HK-2 (cell line): ENCODE results near the gene SCN4A.
A peak's percentile ranks its signal among the peaks of the same experiment; 100 is the strongest.

Experiments used
- DNase-seq: peaks from one replicate; pipeline ENCODE4 v3.0.0-alpha.2; 2018; ENCODE audit not compliant: unreplicated experiment

Gene SCN4A

DNA sequence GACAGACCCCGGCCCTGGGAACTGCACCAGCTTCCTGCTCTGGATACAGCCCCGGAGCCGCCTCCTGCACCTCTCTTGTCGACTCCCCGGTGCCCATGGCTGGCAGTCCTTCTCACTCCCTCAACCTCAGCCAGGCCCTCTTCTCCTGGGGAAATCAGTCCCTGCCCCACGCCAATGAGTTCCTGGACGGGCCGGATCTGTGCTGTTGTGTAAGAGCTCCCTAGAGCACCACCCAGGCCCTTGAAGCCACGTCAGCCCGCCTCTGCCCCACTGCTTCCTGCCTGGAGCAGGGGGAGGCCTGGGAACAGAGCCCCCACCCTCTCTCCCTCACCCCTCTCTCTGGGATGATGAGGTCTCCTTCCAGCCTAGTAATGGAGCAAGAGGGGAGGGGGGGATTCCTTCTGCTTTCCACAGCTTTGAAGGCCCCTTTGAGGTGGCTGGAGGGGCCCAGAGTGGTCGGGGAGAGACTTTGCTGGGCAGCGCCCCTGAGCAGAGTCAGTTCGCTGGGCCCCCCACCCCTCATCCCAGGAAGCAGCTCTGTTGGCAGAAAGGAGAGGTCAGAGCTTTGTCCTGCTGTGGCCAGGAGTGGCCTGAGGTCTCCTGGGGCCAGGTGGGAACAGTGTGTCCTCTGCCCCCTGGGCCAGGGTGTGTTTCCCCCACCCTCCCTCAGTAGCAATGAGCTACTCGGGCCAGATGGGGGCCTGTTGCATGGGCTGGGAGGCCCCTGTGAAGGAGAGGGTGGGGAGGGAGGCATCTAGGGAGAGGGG is 29.2 kb upstream of the SCN4A start:
- DNase-seq = no peak

DNA sequence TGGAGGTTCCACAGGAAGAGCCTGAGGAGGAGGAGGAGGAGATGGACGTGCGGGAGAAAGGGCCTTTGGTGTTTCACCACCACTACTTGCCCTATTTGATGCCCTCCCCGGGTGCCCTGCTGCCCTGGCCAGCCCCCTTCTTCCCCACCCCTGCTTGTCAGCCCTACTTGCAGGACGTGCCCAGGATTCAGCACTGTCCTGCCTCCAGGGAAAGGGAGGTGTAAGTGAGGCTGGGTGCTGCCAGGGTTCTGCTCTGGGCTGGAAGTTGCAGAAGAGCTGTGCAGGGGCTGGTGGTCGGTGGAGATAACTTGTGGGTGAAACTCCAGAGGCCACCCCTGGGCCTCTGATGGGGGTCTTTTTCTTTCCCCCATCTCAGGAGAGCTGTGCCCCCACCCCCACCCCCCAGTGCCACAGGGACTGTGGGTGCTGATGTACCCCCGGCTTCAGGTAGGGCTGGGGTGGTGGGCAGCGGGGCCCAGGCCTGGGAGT is 28.4 kb upstream of the SCN4A start:
- DNase-seq = no peak

DNA sequence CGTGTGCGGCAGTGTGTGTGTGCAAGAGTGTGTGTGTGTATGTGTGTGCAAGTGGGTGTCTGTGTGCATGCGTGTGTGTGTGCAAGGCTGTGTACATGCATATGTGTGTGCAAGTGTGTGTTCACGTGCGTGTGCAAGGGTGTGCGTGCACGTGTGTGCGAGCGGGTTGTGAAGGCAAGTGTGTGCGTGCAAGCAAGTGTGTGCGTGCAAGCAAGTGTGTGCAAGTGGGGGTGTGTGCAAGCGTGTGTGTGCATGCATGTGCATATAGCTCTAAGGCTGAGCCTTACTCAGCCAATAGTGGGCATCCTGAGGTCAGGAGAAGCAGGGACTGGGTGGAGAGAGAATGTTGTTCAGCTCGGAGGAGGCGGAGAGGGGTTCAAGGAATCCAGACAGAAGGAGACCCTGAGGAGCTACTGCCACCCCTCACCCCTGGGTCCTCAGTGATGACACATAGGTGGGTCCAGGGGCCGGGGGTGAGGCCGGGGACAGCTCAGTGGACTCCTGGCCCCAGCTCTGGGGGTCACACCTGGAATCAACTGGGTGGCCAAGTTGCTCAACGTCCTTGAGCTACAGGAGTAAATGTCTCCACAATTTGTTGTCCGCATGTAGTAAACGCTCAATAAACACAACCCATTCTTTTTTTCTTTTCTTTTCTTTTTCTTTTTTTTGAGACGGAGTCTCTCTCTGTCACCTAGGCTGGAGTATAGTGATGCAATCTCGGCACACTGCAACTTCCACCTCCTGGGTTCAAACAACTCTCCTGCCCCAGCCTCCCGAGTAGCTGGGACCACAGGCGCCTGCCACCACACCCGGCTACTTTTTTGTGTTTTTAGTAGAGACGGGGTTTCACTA is 27.2 kb upstream of the SCN4A start:
- no peak for DNase-seq

DNA sequence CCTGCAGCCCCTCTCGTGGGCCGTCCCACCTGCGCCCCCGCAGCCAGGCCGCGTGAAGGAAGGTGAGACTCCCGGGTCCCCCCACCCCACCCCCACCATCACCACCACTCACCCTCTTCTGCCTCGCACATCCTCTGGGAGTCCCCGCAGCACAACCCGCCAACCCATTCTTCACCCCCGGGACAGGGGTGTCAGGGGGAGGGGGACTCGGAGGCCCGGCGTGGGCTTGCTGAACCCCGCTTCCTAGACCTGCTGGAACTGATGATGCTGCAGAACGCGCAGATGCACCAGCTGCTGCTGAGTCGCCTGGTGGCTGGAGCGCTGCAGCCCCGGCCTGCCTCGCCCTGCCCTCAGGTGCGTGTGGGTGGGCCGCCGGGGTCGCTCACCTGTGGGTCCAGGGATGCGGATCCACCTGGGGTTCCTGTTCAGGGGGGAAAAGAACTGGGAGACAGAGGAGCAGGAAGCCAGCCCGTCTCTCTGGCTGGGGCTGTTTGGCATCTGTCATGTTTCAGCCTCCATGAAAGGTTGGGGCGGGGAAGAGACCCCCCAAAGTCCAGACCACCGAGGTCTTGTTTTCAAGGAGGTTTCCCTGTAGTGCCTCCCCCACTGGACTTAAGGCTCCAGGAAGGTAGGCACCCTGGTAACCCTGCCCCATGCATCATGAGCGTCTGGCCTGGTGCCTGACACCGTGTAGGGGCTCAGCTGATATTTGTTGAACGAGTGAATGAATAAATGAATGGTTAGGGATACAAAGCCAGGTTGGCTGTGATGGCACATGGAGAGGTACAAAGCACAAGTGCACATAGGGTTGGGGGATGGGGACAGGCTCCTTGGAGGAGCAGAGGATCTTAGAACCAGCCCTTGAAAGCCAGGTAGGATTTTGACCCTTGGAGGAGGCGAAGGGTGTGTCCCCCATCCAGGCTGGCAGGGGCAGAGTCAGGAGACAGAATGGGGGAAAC is 26.3 kb upstream of the SCN4A start:
- no peak for DNase-seq

DNA sequence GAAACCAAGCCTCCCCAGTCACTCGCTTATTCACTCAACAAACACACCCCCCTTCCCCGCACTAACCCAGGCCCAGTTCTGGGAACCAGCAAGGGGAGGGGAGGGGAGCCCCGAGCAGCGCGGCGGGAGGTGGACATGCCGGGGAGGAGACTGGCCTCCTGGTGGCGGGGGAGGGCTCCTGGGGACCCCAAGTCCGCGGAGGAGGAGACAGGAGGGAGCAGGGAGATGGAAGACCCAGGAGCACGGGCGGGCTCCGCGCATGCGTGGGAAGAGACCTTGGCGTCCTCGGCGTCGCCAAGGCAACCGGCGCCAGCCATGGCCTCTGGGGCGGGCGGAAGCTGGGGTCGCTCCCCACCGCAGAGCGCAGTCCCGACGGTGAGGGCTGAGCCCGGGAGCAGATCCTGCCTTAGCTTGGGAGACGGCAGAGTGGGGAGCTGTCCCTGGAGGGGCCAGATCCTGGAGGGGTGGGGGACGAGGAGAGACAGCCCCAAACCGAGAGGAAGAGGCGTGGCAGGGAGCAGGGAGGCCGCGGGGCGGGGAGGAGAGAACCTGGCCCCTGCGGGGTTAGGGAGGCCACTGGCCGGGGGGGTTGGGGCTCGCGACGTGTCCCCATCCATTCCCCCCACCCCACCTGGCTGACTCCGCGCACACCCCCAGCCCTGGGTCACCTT is 25.5 kb upstream of the SCN4A start, which contains the start of gene PRR29:
Gene PRR29 (plus strand): TSS at position 302 of the 671 bp plus-strand sequence. CDS start 14 bp downstream, at position 316.
- DNase-seq = peak; percentile 76

DNA sequence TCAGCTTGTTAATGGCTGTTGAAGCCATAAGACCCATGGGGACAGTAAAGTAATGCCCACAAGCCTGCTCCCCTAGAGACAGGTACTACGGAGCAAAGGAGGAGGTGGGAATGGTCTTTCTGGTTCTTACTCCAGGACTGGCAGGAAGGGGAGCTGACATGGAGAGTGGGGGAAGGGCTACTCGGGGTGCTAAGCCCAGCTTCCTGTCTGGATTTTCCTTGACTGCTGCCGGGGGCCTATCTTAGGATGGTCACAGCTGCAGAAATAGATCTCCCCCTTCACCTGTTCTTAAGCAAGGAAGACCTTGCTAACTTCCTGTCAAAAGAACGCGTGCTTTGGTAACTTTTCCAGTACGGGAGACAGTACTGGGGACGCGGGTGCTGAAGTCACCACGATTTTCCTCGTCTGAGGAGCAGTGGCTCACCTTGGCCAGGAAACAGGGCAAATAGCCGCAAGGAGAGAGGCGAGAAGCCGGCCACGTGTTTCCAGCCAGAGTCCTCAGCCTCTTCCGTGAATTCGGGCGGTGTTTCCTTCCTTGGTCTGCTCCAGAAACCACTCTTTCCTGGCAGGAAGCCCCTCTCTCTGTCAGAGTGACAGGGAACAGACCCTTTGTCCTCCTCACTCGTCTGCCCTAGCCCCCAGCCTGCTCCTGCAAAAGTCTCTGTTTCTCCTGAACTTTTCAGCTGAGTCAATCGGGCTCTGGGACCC is 24.8 kb upstream of the SCN4A start:
- DNase-seq = no peak

DNA sequence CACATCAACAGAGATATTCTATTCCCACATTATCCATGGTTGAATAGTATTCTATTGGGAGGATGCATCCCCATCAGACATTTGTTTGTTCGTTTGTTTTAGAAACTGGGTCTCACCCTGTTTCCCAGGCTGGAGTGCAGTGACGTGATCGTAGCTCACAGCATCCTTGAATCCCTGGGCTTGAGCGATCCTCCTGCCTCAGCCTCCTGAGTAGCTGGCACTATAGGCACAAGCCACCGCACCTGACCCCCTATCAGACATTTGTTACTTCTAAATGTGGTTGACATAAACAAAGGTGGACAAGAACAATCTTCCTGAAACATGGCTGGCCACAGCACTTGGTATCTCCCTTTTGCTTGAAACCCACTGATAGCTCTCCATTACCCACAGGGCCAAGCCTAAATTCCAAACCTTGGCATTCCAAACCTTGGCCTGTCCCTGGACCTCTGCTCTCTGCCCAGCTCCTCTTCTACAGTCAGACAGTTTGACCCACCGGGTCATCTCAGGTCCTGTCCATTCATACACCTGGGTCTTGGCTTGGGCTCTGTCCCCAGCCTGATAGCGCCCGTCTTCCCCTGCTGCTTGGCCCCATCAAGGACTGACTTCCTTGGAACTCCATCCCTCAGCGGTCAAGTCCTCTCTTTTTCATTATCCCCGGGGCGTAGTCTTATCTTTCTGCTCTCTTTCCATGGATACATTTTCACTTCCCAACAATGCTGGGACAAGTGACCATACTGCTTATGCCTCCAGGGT is 23.9 kb upstream of the SCN4A start:
- DNase-seq = no peak

DNA sequence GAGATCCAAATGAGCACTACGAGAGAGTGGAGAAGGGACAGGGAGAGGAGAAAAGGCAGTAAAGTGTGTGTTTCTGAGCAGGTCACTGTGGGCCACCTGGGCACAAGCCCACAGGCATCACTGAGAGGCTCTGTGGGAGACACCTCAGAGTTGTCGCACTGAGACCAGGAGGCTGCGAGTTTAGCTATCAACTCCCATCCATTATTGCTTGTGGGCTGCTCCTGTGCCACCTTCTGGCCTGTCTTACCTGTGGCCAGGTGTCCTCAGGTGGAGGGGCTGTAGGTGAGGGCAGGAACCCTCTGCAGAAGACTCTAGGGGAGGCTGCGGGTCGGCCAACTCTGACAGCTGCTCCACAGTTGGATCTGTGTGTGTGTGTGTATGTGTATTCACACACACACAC is 22.9 kb upstream of the SCN4A start:
- no peak for DNase-seq

DNA sequence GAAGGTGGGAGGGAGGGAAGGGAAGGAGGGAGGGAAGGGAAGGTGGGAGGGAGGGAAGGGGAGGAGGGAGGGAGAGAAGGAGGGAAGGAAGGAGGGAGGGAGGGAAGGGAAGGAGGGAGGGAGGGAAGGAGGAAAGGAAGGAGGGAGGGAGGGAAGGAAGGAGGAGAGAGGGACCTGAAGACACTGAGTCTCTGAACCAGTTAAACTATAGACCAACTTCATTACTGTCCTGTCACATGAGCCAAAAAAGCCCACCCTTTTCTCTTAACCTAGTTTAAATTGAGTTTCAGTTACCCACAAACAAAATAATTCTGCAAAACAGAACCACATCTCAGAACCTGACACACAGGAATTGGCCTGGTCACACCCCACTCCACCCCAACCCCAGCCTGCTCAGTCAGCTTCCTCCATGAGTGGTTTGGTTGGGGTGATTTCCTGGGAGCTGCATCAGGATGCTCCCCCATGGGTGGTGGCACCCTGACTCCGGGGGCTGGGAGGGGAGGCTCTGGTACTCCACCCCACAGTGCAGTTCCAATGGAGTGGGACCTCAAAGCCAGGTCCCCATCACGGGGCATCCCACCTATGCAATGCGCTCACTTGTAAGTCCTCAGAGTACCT is 20.8 kb upstream of the SCN4A start:
- no peak for DNase-seq

DNA sequence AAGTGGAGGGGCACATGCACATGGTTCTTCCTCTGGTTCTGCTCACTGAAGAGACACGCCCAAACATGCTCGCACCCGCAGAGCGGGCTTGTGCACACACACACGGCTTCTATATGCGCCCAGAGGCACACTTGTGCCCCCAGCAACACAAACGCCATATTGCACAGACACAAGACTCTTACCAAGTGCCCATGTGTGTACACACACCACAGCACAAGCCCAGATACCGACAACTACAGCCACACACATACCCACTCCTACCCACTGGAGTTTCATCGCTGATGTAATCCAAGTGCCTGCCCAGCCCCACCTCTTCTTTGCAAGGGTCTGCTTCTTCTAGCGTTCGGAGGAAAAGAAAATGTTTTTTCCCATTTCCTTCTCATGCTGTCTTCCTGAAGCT is 18.9 kb upstream of the SCN4A start:
- DNase-seq = no peak

DNA sequence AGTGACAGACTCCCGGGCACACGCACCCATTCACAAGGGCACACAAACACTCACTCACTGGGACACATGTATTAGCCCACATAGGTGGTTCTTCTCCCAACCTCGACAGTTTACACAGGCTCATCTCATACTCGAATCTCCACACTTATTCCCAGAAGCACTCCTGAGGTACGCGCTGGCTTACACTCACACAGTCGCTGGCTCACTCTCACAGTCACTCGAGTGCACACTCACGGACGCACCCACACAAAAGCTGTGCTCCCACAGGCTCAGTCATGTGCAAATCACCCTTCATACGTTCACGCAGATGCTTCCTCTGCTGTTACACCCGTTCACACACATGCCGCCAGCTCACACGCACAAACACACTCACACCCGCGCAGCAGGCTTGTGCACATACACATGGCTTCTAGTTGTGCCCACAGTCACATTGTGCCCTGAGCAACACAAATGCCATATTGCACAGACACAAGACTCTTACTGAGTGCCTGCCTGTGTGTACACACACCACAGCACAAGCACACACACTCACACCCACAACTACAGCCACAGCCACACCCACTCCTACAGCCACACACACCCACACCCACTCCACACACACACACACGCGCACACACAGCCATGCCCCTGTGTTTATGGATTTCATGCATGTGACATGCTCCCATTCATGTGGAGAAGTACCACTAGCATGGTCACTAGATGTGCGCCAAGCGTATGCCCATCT is 17.1 kb upstream of the SCN4A start:
- no peak for DNase-seq

DNA sequence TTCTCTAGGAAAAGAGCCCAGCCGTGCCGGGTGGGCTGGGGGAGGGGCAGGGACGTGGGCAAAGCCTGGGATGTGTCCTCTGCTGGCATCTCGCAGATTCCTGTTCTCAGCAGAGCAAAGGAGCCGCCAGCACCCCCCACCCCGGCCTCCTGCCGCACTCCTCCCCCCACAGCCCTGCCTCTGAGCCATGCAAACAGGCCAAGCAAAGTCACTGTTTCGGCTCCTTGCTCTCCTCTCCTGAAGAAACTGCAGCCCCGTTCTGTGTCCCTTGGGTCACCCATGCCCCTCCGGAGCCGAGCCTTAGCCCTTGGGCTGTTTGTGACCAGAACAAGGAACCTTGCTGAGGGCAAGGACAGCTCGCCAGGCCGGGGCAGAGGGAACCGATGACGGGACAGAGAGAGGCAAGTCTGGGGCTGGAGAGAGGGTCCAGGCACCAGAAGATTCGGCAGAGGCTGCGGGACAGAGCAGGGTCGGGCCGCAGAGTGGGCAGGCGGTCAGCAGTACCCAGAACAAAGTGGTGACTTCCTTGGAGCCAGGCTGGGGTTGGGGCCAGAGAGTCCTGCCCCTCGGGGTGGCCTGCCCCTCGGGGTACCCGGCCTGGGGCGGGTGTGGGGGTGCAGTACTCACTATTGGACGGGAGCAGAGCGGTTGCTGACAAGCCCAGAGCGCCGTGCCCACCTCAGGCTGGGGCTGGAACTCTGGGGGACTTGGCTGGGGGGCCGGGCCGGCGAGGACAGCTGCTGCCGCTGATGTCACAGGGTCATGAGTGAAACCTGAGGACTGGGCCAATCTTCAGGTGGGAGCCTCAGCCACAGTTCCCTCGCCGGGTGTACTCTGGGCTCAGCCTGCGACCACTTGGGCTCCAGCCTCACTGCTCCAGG is 16.3 kb upstream of the SCN4A start:
- no peak for DNase-seq

DNA sequence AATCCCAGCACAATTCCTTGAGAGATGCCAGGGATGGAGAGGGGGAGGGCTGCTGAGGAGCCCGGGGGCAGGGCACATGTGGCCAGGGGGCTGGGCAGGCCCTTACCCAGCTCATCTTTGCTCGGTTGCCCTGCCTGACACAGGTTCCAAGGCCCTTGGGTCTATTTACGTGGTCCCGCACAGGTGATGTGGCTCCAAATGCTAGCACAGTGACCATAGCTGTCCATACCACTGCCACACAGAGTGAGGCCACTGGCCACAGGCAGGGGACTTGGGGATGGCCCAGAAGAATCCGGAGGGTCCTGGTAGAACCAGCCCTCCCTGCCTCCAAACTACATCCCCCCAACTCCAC is 15.4 kb upstream of the SCN4A start:
- no peak for DNase-seq

DNA sequence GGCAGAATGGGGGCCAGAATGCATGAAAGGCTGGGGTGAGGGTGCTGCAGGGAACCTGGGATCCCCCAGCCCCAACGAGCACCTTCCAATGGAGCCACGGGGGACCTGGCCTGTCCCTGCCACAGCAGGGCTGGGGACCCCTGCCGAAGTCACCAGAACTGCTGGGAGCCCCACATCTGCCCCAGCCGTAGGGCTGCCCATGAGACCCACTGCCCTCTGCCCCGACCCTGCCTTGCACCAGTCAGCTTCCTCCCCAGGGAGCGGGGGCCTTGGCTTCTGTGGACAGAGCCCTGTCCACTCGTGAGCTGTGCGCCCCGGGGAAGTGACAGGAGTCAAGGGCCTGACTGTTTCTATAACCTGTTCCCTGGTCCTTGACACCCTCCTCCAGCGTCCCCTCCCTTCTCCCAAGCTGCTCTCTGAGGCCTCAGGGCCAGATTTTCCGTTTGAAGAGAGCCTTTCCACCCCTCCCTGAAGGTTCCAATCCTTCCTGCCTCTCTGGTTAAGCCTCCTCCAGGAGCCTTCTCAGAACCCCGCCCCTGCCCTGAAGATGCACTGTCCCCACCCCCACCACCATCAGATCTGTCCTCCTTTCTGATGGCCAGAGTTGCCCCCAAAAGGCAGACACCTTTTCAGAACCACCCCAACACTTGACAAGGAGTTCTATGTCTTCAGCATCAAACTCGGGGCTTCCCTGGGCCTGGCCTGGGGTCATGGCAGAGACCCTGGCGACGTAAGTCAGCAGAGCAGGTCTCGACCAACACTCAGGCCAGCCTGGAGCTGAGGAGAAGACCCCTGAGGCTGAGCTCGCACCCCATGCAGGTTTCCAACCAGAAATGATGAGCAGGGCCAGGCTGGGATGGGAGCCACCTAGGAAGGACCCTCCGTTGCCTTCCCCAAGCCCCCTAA is 14.8 kb upstream of the SCN4A start:
- DNase-seq = no peak

DNA sequence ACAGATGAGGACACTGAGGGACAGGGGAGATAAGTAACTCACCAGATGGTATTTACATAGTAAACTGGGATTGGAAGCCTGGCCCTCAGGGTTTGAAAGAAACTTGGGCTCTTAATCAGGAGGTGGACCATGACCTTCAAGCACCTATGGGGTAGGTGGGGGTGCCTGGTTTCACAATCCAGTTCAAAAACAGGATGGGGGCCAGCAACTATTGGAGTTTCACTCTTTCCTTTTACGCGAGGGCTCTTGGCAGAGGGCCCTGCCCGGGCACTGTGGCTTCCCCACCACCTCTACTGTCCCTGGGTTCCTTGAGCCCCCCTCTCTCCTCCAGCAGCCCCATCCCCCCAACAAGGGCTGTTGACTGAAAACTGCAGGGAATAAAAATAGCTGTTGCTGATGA is 14.1 kb upstream of the SCN4A start:
- no peak for DNase-seq

DNA sequence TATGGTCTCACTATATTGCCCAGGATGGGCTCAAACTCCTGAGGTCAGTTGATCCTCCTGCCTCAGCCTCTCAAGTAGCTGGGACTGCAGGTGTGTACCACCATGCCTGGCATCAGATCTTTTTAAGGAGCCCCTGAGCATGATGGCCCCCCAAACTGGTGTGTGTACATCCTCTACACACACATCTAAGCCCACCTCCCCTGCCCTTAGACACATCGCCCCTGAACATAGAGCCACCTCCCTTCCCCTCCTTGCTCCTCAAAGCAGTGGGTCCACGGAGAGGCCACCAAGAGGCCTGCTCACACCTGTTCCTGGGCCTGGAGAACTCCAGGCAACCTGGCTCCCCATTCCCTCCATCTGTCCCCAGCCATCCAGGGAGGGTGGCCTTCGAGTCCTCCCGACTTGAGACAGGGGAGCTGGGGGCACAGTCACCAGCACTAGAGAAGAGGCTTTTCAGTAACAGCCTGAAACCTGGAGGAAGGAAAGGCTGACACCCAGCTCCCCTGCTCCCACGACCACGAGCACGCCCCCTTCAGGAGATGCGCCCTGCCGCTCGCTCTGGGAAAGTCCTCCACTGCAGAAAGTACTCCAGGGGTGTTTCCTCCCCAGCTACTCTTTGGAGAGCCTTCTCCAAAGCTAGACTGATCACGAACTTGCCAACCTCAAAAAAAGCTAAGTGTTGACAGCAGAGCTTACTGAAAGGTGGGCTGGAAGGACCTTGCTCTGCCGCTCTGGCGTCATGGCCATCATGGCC is 12.8 kb upstream of the SCN4A start:
- DNase-seq = no peak
